SU-DHL-6 (cell line): ENCODE results near the gene PRLHR.

Source experiments
- H2AFZ ChIP-seq: fragments of 200-600 bp; sonication (generic); 2 replicates; pipeline ENCODE4 v1.6.1; 2014; ENCODE audit warnings: low read depth, mild to moderate bottlenecking, moderate library complexity, mixed read lengths, antibody characterized with exemption, low read length; ENCODE audit not compliant: severe bottlenecking
- H3F3A ChIP-seq: fragments of 200-600 bp; shearing (Covaris generic); 2 replicates; pipeline ENCODE4 v1.6.0; 2016; ENCODE audit warnings: antibody characterized with exemption, mild to moderate bottlenecking; ENCODE audit not compliant: insufficient read depth
- H3K27ac ChIP-seq: fragments of 200-600 bp; sonication (generic); 2 replicates; pipeline ENCODE4 v1.5.1; 2016; ENCODE audit warnings: low read depth, mild to moderate bottlenecking, low read length, moderate library complexity, mixed read lengths
- H3K27me3 ChIP-seq: fragments of 200-600 bp; sonication (generic), shearing (Covaris generic); 2 replicates; pipeline ENCODE4 v1.6.0; 2014; ENCODE audit warnings: mild to moderate bottlenecking, low read length
- H3K36me3 ChIP-seq: fragments of 200-600 bp; sonication (generic); 2 replicates; pipeline ENCODE4 v1.6.1; 2014; ENCODE audit warnings: mild to moderate bottlenecking, low read length, mixed read lengths
- H3K4me2 ChIP-seq: fragments of 300-600, 200-600 bp; shearing (Covaris generic), sonication (generic); 2 replicates; pipeline ENCODE4 v1.6.0; 2014; ENCODE audit warnings: low read length, low read depth, mild to moderate bottlenecking; ENCODE audit not compliant: poor library complexity, severe bottlenecking
- H3K4me3 ChIP-seq: fragments of 200-600 bp; sonication (generic); 2 replicates; pipeline ENCODE4 v1.5.1; 2014; ENCODE audit warnings: antibody characterized with exemption, low read length, mild to moderate bottlenecking, mixed read lengths; ENCODE audit not compliant: insufficient read depth, poor library complexity, severe bottlenecking
- H3K79me2 ChIP-seq: fragments of 200-600 bp; sonication (generic); 2 replicates; pipeline ENCODE4 v1.6.1; 2014; ENCODE audit warnings: mild to moderate bottlenecking, low read length, moderate library complexity; ENCODE audit not compliant: insufficient read depth
- H3K9ac ChIP-seq: fragments of 200-600 bp; sonication (generic); 2 replicates; pipeline ENCODE4 v1.7.0; 2014; ENCODE audit warnings: mild to moderate bottlenecking, low read length
- H3K9me2 ChIP-seq: fragments of 200-600 bp; sonication (generic); replicated peaks from 2 replicates; pipeline ENCODE4 v1.6.1; 2014; ENCODE audit warnings: low read length; ENCODE audit not compliant: insufficient read depth
- H3K9me3 ChIP-seq: fragments of 200-600 bp; sonication (generic); 2 replicates; pipeline ENCODE4 v1.6.1; 2014; ENCODE audit warnings: low read length, mixed read lengths; ENCODE audit not compliant: insufficient read depth
- H4K20me1 ChIP-seq: fragments of 200-600 bp; sonication (generic); 2 replicates; pipeline ENCODE4 v1.6.1; 2014; ENCODE audit warnings: low read depth, mild to moderate bottlenecking, antibody characterized with exemption, low read length, moderate library complexity, mixed read lengths
- CTCF ChIP-seq: fragments of 200-600 bp; sonication (generic); IDR thresholded peaks from one replicate; pipeline ENCODE4 v1.5.1; 2017; ENCODE audit warnings: antibody characterized with exemption, mild to moderate bottlenecking, low read length, moderate library complexity; ENCODE audit not compliant: insufficient read depth, poor library complexity, severe bottlenecking
- EZH2phosphoT487 ChIP-seq: fragments of 200-600 bp; sonication (generic), shearing (Covaris generic); conservative IDR thresholded peaks from 2 replicates; pipeline ENCODE4 v1.6.1; 2018; ENCODE audit warnings: mild to moderate bottlenecking, antibody characterized with exemption, low read length, moderate library complexity, mixed read lengths

PRLHR gene

GRCh38 chr10:118594392-118595063 is 920 bp downstream of the PRLHR start:
- no peaks in the 10 kb centered on the region for H3K79me2 ChIP-seq
- H4K20me1 ChIP-seq = no peaks in the 10 kb centered on the region
- no peaks in the 10 kb centered on the region for H3K36me3 ChIP-seq
- no peak overlapping the region for H2AFZ ChIP-seq
- H3K4me3 ChIP-seq = no peak overlapping the region
- no peaks in the 10 kb centered on the region for H3K27me3 ChIP-seq
- TF ChIP-seq EZH2phosphoT487 (no peak), CTCF (no peak)
- no peak overlapping the region for H3K9ac ChIP-seq
- no peak overlapping the region for H3K27ac ChIP-seq
- H3K9me3 ChIP-seq = no peaks in the 10 kb centered on the region
- H3F3A ChIP-seq = no peaks in the 10 kb centered on the region
- no peak overlapping the region for H3K4me2 ChIP-seq
- no peaks in the 10 kb centered on the region for H3K9me2 ChIP-seq

GRCh38 chr10:118592675-118593330 is 2.6 kb downstream of the PRLHR start:
- Histone ChIP-seq H3K36me3 (no peaks in the 10 kb centered on the region), H3K9ac (no peak overlapping the region), H4K20me1 (no peaks in the 10 kb centered on the region), H3K79me2 (no peaks in the 10 kb centered on the region), H3K27ac (no peak overlapping the region), H3K9me2 (no peaks in the 10 kb centered on the region), H2AFZ (no peak overlapping the region), H3K27me3 (no peaks in the 10 kb centered on the region), H3K9me3 (no peaks in the 10 kb centered on the region), H3K4me2 (no peak overlapping the region), H3F3A (no peaks in the 10 kb centered on the region), H3K4me3 (no peak overlapping the region)
- TF ChIP-seq CTCF (no peak), EZH2phosphoT487 (no peak)

- Histone ChIP-seq H3K9me3 (no peaks in the 10 kb centered on the region), H2AFZ (no peak overlapping the region), H3K27ac (no peak overlapping the region), H3K4me2 (no peak overlapping the region), H3F3A (no peaks in the 10 kb centered on the region), H3K36me3 (no peaks in the 10 kb centered on the region), H4K20me1 (no peaks in the 10 kb centered on the region), H3K79me2 (no peaks in the 10 kb centered on the region), H3K4me3 (no peak overlapping the region), H3K9ac (no peak overlapping the region), H3K9me2 (no peaks in the 10 kb centered on the region), H3K27me3 (no peaks in the 10 kb centered on the region)
- no peak for TF ChIP-seq CTCF
Observed at GRCh38 chr10:118590334-118590733, 5.1 kb downstream of the PRLHR start.
